ENCODE results near the gene TP53BP2. TPM values are rescaled to one million over a fixed set of nuclear protein-coding genes. Genes with fewer than 3 reads are reported as not detected.

TP53BP2 gene
- total RNA-seq, 1 donor from 2014 or later = 63.8 TPM

- H3K4me1 Mint-ChIP-seq = peaks cover 28% of the 10 kb centered on the region
- no peak overlapping the region for H3K4me3 Mint-ChIP-seq
- no peak for DNase-seq (ENCODE audit: low spot score in 2 of 2, unreplicated experiment in 2 of 2)
- TF ChIP-seq CTCF (IDR thresholded peaks at IDR 0.05; ENCODE audit: unreplicated experiment) = no peak
- no peaks in the 10 kb centered on the region for H3K27me3 Mint-ChIP-seq (ENCODE audit: low read depth)
- H3K27ac Mint-ChIP-seq = peak overlapping the region; percentile 48
- H3K9me3 Mint-ChIP-seq = no peaks in the 10 kb centered on the region
- peaks cover 56% of the 10 kb centered on the region for H3K36me3 Mint-ChIP-seq
Measured at GRCh38 chr1:223776075-223776814, 69.5 kb downstream of the TP53BP2 start.

GRCh38 chr1:223775711-223776074 lies 70.1 kb downstream of the TP53BP2 start:
- DNase-seq (ENCODE audit: low spot score in 2 of 2, unreplicated experiment in 2 of 2) = no peak
- Mint-ChIP-seq H3K27me3 (ENCODE audit: low read depth) (no peaks in the 10 kb centered on the region), H3K27ac (peak overlapping the region; percentile 48), H3K4me3 (no peak overlapping the region), H3K36me3 (peaks cover 52% of the 10 kb centered on the region), H3K4me1 (peaks cover 32% of the 10 kb centered on the region), H3K9me3 (no peaks in the 10 kb centered on the region)
- TF ChIP-seq CTCF (IDR thresholded peaks at IDR 0.05; ENCODE audit: unreplicated experiment) = no peak

- Mint-ChIP-seq H3K4me3 (no peak overlapping the region), H3K27ac (no peak overlapping the region), H3K36me3 (peaks cover 52% of the 10 kb centered on the region), H3K9me3 (no peaks in the 10 kb centered on the region), H3K4me1 (peaks cover 32% of the 10 kb centered on the region), H3K27me3 (ENCODE audit: low read depth) (no peaks in the 10 kb centered on the region)
- TF ChIP-seq CTCF (IDR thresholded peaks at IDR 0.05; ENCODE audit: unreplicated experiment) = no peak
- DNase-seq (ENCODE audit: low spot score in 2 of 2, unreplicated experiment in 2 of 2) = no peak
Measured at GRCh38 chr1:223775054-223775453, 70.7 kb downstream of the TP53BP2 start.

GRCh38 chr1:223774134-223774814 lies 71.5 kb downstream of the TP53BP2 start:
- Mint-ChIP-seq H3K27ac (peak overlapping the region; percentile 77), H3K36me3 (peaks cover 54% of the 10 kb centered on the region), H3K4me1 (peaks cover 32% of the 10 kb centered on the region), H3K9me3 (no peaks in the 10 kb centered on the region), H3K4me3 (no peak overlapping the region), H3K27me3 (ENCODE audit: low read depth) (no peaks in the 10 kb centered on the region)
- no peak for TF ChIP-seq CTCF (IDR thresholded peaks at IDR 0.05; ENCODE audit: unreplicated experiment)
- no peak for DNase-seq (ENCODE audit: low spot score in 2 of 2, unreplicated experiment in 2 of 2)

GRCh38 chr1:223772771-223773160 lies 73.0 kb downstream of the TP53BP2 start:
- Mint-ChIP-seq H3K4me3 (no peak overlapping the region), H3K36me3 (peaks cover 47% of the 10 kb centered on the region), H3K27ac (peak overlapping the region; percentile 96), H3K4me1 (peaks cover 32% of the 10 kb centered on the region), H3K9me3 (peaks cover 3% of the 10 kb centered on the region), H3K27me3 (ENCODE audit: low read depth) (no peaks in the 10 kb centered on the region)
- no peak for DNase-seq (ENCODE audit: low spot score in 2 of 2, unreplicated experiment in 2 of 2)
- no peak for TF ChIP-seq CTCF (IDR thresholded peaks at IDR 0.05; ENCODE audit: unreplicated experiment)

All from mesothelial cell of epicardium (in vitro differentiated cells).